Heart left ventricle (tissue), 13 donors: Measurements from ENCODE around the gene AQP6.

Experiments used
- POLR2A ChIP-seq, 2 donors: fragments of 450-650 bp; IDR thresholded peaks; one replicate each; pipeline ENCODE4 v1.6.1; 2017; ENCODE audit warnings: antibody characterized with exemption in 2 of 2, mild to moderate bottlenecking in 2 of 2, moderate library complexity in 2 of 2
- TF ChIP-seq, protein P1 (sequence below), 12 donors: fragments of 200-600 bp; sonication (generic) in 4 of 12; IDR thresholded peaks; one replicate each; pipeline versions ENCODE4 v1.5.0 to v1.8.0; 2018 to 2022; ENCODE audit warnings: antibody characterized with exemption in 12 of 12, mild to moderate bottlenecking in 5 of 12
- donor health status: ischemic (EF 13 %, LVEDD 7.1; RV severe dilation, severe dysfunction).
- donor health status: DM: no; HTN: yes; CAD: no.
- donor health status: DM: no; HTN: no; CAD: no.
- donor health status: ischemic (EF 25% LVEDD 6.9; RV normal size, moderate dysfunction).
- donor health status: ischemic (EF 25% LVEDD 5.7; RV mildly dilated, moderate dysfunction).
- donor health status: ischemic (EF 35%, LVEDD 5.7; RV mildly dilated, moderate dysfunction).
- donor health status: nonischemic (EF 11% LVEDD 7.7; RV severe dilation, severe dysfunction).
- donor health status: DM: yes; HTN: yes; CAD: no.
- donor health status: PGD.
- donor health status: ischemic (EF 29% LVEDD 5.4; RV normal size, mild dysfunction).
- donor health status: nonischemic (EF 23%, LVEDD 6.1; RV moderate dilation, normal function).

GRCh38 chr12:49990273-49990672, 17.5 kb downstream of the AQP6 start:
- TF ChIP-seq POLR2A (IDR thresholded peaks at IDR 0.05) = no peak
- TF ChIP-seq, protein P1, sequence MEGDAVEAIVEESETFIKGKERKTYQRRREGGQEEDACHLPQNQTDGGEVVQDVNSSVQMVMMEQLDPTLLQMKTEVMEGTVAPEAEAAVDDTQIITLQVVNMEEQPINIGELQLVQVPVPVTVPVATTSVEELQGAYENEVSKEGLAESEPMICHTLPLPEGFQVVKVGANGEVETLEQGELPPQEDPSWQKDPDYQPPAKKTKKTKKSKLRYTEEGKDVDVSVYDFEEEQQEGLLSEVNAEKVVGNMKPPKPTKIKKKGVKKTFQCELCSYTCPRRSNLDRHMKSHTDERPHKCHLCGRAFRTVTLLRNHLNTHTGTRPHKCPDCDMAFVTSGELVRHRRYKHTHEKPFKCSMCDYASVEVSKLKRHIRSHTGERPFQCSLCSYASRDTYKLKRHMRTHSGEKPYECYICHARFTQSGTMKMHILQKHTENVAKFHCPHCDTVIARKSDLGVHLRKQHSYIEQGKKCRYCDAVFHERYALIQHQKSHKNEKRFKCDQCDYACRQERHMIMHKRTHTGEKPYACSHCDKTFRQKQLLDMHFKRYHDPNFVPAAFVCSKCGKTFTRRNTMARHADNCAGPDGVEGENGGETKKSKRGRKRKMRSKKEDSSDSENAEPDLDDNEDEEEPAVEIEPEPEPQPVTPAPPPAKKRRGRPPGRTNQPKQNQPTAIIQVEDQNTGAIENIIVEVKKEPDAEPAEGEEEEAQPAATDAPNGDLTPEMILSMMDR (IDR thresholded peaks at IDR 0.05) = no peak
